ENCODE measurements around the gene SFTPB.
A peak's percentile ranks its signal among the peaks of the same experiment; 100 is the strongest.
"Not testable (repeated sequence)": the region's sequence is repeated elsewhere in the genome, so short reads cannot be mapped to it uniquely, and the experiment has no call there.

The SFTPB gene

GRCh38 chr2:85659324-85659981, 8.5 kb downstream of the SFTPB start:
- Histone ChIP-seq H3K4me3 (no peak overlapping the region), H3K36me3 (ENCODE audit: insufficient read depth, low read length) (peaks cover 7% of the 10 kb centered on the region; the same call in 1 of the 2 replicates), H3K9ac (ENCODE audit: insufficient read length) (no peak overlapping the region), H3K9me3 (ENCODE audit: low read depth, low read length) (no peaks in the 10 kb centered on the region), H3K27ac (no peak overlapping the region)
- no peak for TF ChIP-seq POLR2AphosphoS5 (IDR thresholded peaks at IDR 0.05; ENCODE audit: borderline replicate concordance, low read depth, low read length)
- DNase-seq (ENCODE audit: low read depth, low spot score) = no peak

- H3K36me3 ChIP-seq (ENCODE audit: insufficient read depth, low read length) = peaks cover 16% of the 10 kb centered on the region; the same call in 1 of the 2 replicates
- not testable (repeated sequence) for H3K9me3 ChIP-seq (ENCODE audit: low read depth, low read length); H3K27ac ChIP-seq; DNase-seq (ENCODE audit: low read depth, low spot score); H3K9ac ChIP-seq (ENCODE audit: insufficient read length); H3K4me3 ChIP-seq
Measured at GRCh38 chr2:85657399-85657798, 10.6 kb downstream of the SFTPB start.

GRCh38 chr2:85656468-85656867, 11.5 kb downstream of the SFTPB start:
- TF ChIP-seq EZH2 (IDR thresholded peaks at IDR 0.05) (no peak), FOXP2 (optimal IDR thresholded peaks at IDR 0.05; ENCODE audit: control extremely low read depth, extremely low read length, insufficient read depth) (no peak), POLR2AphosphoS5 (IDR thresholded peaks at IDR 0.05; ENCODE audit: borderline replicate concordance, low read depth, low read length) (no peak)
- Histone ChIP-seq H3K4me3 (no peak overlapping the region), H3K36me3 (ENCODE audit: insufficient read depth, low read length) (peaks cover 23% of the 10 kb centered on the region; the same call in 1 of the 2 replicates), H3K9me3 (ENCODE audit: low read depth, low read length) (no peaks in the 10 kb centered on the region), H3K27ac (no peak overlapping the region), H3K9ac (ENCODE audit: insufficient read length) (no peak overlapping the region)
- DNase-seq (ENCODE audit: low read depth, low spot score) = no peak

- Histone ChIP-seq H3K4me3 (no peak overlapping the region), H3K27ac (peak overlapping the region; percentile 54; the same call in 1 of the 2 replicates), H3K36me3 (ENCODE audit: insufficient read depth, low read length) (peaks cover 28% of the 10 kb centered on the region; the same call in 1 of the 2 replicates), H3K9me3 (ENCODE audit: low read depth, low read length) (no peaks in the 10 kb centered on the region), H3K9ac (ENCODE audit: insufficient read length) (no peak overlapping the region)
- no peak for DNase-seq (ENCODE audit: low read depth, low spot score)
- TF ChIP-seq FOXP2 (optimal IDR thresholded peaks at IDR 0.05; ENCODE audit: control extremely low read depth, extremely low read length, insufficient read depth) = no peak
- TF ChIP-seq EZH2 (IDR thresholded peaks at IDR 0.05) = no peak
- TF ChIP-seq POLR2AphosphoS5 (IDR thresholded peaks at IDR 0.05; ENCODE audit: borderline replicate concordance, low read depth, low read length) = no peak
Measured at GRCh38 chr2:85655961-85656417, 12.0 kb downstream of the SFTPB start.

GRCh38 chr2:85653996-85654395, 14.0 kb downstream of the SFTPB start:
- no peak for DNase-seq (ENCODE audit: low read depth, low spot score)
- H3K36me3 ChIP-seq (ENCODE audit: insufficient read depth, low read length) = peaks cover 44% of the 10 kb centered on the region

GRCh38 chr2:85652056-85652455, 15.9 kb downstream of the SFTPB start:
- no peak for DNase-seq (ENCODE audit: low read depth, low spot score)
- no peak overlapping the region for H3K27ac ChIP-seq
- H3K9me3 ChIP-seq (ENCODE audit: low read depth, low read length) = no peaks in the 10 kb centered on the region
- peaks cover 63% of the 10 kb centered on the region for H3K36me3 ChIP-seq (ENCODE audit: insufficient read depth, low read length)
- H3K9ac ChIP-seq (ENCODE audit: insufficient read length) = no peak overlapping the region
- TF ChIP-seq POLR2AphosphoS5 (IDR thresholded peaks at IDR 0.05; ENCODE audit: borderline replicate concordance, low read depth, low read length) (no peak), EZH2 (IDR thresholded peaks at IDR 0.05) (no peak), FOXP2 (optimal IDR thresholded peaks at IDR 0.05; ENCODE audit: control extremely low read depth, extremely low read length, insufficient read depth) (no peak)
- no peak overlapping the region for H3K4me3 ChIP-seq

More at GRCh38 chr2:85653996-85654395, 14.0 kb downstream of the SFTPB start:
- Histone ChIP-seq H3K9me3 (ENCODE audit: low read depth, low read length) (no peaks in the 10 kb centered on the region), H3K9ac (ENCODE audit: insufficient read length) (no peak overlapping the region), H3K4me3 (no peak overlapping the region), H3K27ac (peak overlapping the region; percentile 30; the same call in 1 of the 2 replicates)
- TF ChIP-seq FOXP2 (optimal IDR thresholded peaks at IDR 0.05; ENCODE audit: control extremely low read depth, extremely low read length, insufficient read depth) (no peak), POLR2AphosphoS5 (IDR thresholded peaks at IDR 0.05; ENCODE audit: borderline replicate concordance, low read depth, low read length) (no peak), EZH2 (IDR thresholded peaks at IDR 0.05) (no peak)

- DNase-seq (ENCODE audit: low read depth, low spot score) = no peak
- TF ChIP-seq EZH2 (IDR thresholded peaks at IDR 0.05) = no peak
- no peak for TF ChIP-seq FOXP2 (optimal IDR thresholded peaks at IDR 0.05; ENCODE audit: control extremely low read depth, extremely low read length, insufficient read depth)
- no peak; the same call in 1 of the 2 replicates for TF ChIP-seq POLR2AphosphoS5 (IDR thresholded peaks at IDR 0.05; ENCODE audit: borderline replicate concordance, low read depth, low read length)
- Histone ChIP-seq H3K9me3 (ENCODE audit: low read depth, low read length) (no peaks in the 10 kb centered on the region), H3K9ac (ENCODE audit: insufficient read length) (no peak overlapping the region), H3K4me3 (no peak overlapping the region), H3K27ac (no peak overlapping the region), H3K36me3 (ENCODE audit: insufficient read depth, low read length) (peaks cover 70% of the 10 kb centered on the region)
Measured at GRCh38 chr2:85651097-85651496, 16.9 kb downstream of the SFTPB start.

- H3K27ac ChIP-seq = no peak overlapping the region
- DNase-seq (ENCODE audit: low read depth, low spot score) = no peak
- no peak overlapping the region for H3K9ac ChIP-seq (ENCODE audit: insufficient read length)
- no peak overlapping the region for H3K4me3 ChIP-seq
- TF ChIP-seq POLR2AphosphoS5 (IDR thresholded peaks at IDR 0.05; ENCODE audit: borderline replicate concordance, low read depth, low read length) (no peak), EZH2 (IDR thresholded peaks at IDR 0.05) (no peak), FOXP2 (optimal IDR thresholded peaks at IDR 0.05; ENCODE audit: control extremely low read depth, extremely low read length, insufficient read depth) (no peak)
- peaks cover 72% of the 10 kb centered on the region for H3K36me3 ChIP-seq (ENCODE audit: insufficient read depth, low read length)
- no peaks in the 10 kb centered on the region for H3K9me3 ChIP-seq (ENCODE audit: low read depth, low read length)
Measured at GRCh38 chr2:85650456-85650855, 17.5 kb downstream of the SFTPB start.

Data from SK-N-MC (cell line).